Thyroid gland (tissue), 4 donors: ENCODE data around the gene ZNF454.

ENCODE experiments used
- POLR2A ChIP-seq, 2 donors: fragments of 450-650 bp; IDR thresholded peaks; one replicate each; pipeline ENCODE4 v1.6.1; 2017; ENCODE audit warnings: antibody characterized with exemption in 2 of 2, mild to moderate bottlenecking in 2 of 2, moderate library complexity in 1 of 2
- TF ChIP-seq, protein P1 (sequence below), 6 experiments: fragments of 200-600 bp in 3 of 6; fragments of 450-650 bp in 3 of 6; sonication (generic) in 3 of 6; IDR thresholded peaks; one replicate each; pipeline ENCODE4 v1.5.1; 2016 to 2019; ENCODE audit warnings: antibody characterized with exemption in 6 of 6, mild to moderate bottlenecking in 2 of 6, inconsistent platforms in 1 of 6, moderate library complexity in 1 of 6

DNA sequence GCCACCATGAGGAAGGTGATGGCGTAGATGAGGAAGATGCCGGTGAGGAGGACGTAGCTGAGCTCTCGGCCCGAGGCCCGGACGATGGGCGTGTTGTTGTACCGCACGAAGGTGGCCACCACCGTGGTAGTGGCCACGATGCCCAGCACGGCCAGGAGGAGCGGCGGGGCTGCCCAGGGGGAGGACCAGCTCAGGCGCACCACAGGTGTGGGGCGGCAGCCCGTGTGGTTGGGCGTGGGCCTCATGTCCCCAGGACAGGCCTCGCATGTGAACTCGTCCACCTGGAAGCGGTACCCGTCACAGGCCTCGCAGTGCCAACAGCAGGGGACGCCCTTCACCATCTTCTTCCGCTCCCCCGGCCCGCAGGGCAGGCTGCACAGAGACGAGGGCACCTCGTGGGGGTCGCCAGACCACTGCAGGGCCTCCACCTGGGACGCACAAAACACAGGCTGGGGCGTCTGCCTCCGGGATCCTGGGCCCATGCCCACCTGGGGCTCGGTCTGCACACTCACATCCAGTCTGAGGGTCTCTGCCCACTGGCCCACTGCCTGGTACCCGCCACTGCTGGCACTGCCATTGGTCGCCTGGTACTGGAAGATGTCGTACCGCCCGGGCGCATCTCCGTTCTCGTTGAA, 45.4 kb downstream of the ZNF454 start:
- TF ChIP-seq, protein P1, sequence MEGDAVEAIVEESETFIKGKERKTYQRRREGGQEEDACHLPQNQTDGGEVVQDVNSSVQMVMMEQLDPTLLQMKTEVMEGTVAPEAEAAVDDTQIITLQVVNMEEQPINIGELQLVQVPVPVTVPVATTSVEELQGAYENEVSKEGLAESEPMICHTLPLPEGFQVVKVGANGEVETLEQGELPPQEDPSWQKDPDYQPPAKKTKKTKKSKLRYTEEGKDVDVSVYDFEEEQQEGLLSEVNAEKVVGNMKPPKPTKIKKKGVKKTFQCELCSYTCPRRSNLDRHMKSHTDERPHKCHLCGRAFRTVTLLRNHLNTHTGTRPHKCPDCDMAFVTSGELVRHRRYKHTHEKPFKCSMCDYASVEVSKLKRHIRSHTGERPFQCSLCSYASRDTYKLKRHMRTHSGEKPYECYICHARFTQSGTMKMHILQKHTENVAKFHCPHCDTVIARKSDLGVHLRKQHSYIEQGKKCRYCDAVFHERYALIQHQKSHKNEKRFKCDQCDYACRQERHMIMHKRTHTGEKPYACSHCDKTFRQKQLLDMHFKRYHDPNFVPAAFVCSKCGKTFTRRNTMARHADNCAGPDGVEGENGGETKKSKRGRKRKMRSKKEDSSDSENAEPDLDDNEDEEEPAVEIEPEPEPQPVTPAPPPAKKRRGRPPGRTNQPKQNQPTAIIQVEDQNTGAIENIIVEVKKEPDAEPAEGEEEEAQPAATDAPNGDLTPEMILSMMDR (IDR thresholded peaks at IDR 0.05) = no peak
- TF ChIP-seq POLR2A (IDR thresholded peaks at IDR 0.05) = no peak
